Activated CD4-positive, alpha-beta memory T cell treated with anti-CD3 and anti-CD28 coated beads for 36 hours (primary cell): ENCODE results near the gene CASP3. TPM values are rescaled to one million over a fixed set of nuclear protein-coding genes. Genes with fewer than 3 reads are reported as not detected.
A peak's percentile ranks its signal among the peaks of the same experiment; 100 is the strongest.
"Not testable (repeated sequence)": the region's sequence is repeated elsewhere in the genome, so short reads cannot be mapped to it uniquely, and the experiment has no call there.

Experiments used
- CTCF ChIA-PET: fragments of 350-600 bp; sonication (Branson Sonifier 250); formaldehyde crosslinking; loops from one replicate; lab custom pipeline; 2021; ENCODE audit warnings: antibody characterized with exemption, inconsistent platforms; lab: Charles Lee
- POLR2A ChIA-PET: fragments of 350-600 bp; sonication (Branson Sonifier 250); formaldehyde crosslinking; loops from one replicate; lab custom pipeline; 2021; ENCODE audit warnings: antibody characterized with exemption; lab: Charles Lee
- DNase-seq: peaks from one replicate; pipeline ENCODE4 v3.0.0-alpha.2; 2020
- H3K27ac Mint-ChIP-seq: one replicate; pipeline ENCODE4 v1.8.0; 2021; ENCODE audit warnings: mixed read lengths
- H3K27me3 Mint-ChIP-seq: one replicate; pipeline ENCODE4 v1.8.0; 2021; ENCODE audit warnings: mixed read lengths
- H3K36me3 Mint-ChIP-seq: one replicate; pipeline ENCODE4 v1.8.0; 2021; ENCODE audit warnings: mixed read lengths
- H3K4me1 Mint-ChIP-seq: one replicate; pipeline ENCODE4 v1.8.0; 2021; ENCODE audit warnings: low read depth, mixed read lengths
- H3K4me3 Mint-ChIP-seq: one replicate; pipeline ENCODE4 v1.8.0; 2021; ENCODE audit warnings: mild to moderate bottlenecking, mixed read lengths
- H3K9me3 Mint-ChIP-seq: one replicate; pipeline ENCODE4 v1.8.0; 2021; ENCODE audit warnings: mixed read lengths
- intact Hi-C: fragments of 100-400 bp; cut with micrococcal nuclease; formaldehyde crosslinking; loops from one replicate; pipeline ENCODE4 v1.15.1; 2023
- total RNA-seq, 2 experiments: library from RNA; stranded (reverse); gene quantifications; one replicate each; pipeline ENCODE4 v1.2.3, GENCODE V29; 2021

CASP3 gene
- total RNA-seq, 2 experiments from 2014 or later: 54.0 to 54.4 TPM

- H3K27ac Mint-ChIP-seq, H3K27me3 Mint-ChIP-seq, intact Hi-C loops, H3K4me3 Mint-ChIP-seq, POLR2A ChIA-PET, H3K9me3 Mint-ChIP-seq, CTCF ChIA-PET, DNase-seq, H3K4me1 Mint-ChIP-seq: not testable (repeated sequence)
- peaks cover 16% of the 10 kb centered on the region for H3K36me3 Mint-ChIP-seq
These were observed 8.6 kb upstream of the CASP3 start for GRCh38 chr4:184657820-184658219.

- POLR2A ChIA-PET: no interaction called here
- H3K9me3 Mint-ChIP-seq: no peaks in the 10 kb centered on the region
- no peak overlapping the region for H3K27ac Mint-ChIP-seq
- H3K36me3 Mint-ChIP-seq: peaks cover 16% of the 10 kb centered on the region
- DNase-seq: no peak
- no peaks in the 10 kb centered on the region for H3K27me3 Mint-ChIP-seq
- H3K4me3 Mint-ChIP-seq: no peak overlapping the region
- peaks cover 2% of the 10 kb centered on the region for H3K4me1 Mint-ChIP-seq
- CTCF ChIA-PET: no interaction called here
- intact Hi-C loops: no loop called here
These were observed 7.9 kb upstream of the CASP3 start for GRCh38 chr4:184657144-184657543.

DNA sequence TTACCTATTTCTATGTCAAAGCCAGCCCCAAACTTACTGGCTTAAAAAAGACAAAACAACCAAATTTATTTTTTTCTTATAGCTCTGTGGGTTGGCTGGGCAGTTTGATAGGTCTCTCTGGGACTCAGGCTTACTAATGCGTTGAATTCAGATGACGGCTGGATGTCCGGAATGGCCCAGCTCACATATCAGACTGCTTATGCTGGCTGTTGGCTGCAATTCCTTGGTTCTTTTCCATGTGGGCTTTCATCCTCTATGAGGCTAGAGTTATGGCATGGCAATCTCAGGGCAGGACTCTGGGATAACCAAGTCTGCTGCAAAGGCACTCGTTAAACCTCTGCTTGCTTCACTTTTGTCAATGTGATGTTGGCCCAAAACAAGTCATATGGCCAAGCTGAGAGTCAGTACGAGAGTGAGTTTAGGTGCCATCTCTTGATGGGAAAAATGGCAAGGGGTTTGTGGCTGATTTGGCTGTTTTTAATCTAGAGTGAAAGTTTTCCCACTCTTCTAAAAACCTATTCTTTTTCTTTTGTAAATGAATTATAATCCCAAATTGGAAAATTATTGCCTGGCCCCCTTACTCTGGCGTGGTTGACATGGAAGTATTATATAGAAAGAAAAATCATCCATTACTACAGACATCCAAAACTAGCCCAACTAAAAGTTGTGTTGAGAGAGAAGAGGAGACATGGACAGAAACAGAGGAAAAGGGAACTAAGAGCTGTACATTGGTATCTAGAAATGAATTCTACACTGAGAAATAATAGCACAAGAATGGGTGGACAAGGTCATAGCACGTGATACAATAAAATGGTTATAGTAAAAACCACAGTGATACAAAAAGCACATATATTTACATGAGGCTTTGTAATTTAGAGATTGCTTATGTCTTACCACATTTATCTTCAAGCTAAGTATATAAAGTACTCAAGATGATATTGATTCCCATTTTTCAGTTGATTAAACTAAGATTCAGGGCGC is 6.9 kb upstream of the CASP3 start:
- intact Hi-C loops: no loop called here
- Mint-ChIP-seq H3K36me3 (peaks cover 16% of the 10 kb centered on the region), H3K9me3 (no peaks in the 10 kb centered on the region), H3K27ac (no peak overlapping the region), H3K4me3 (no peak overlapping the region), H3K4me1 (peaks cover 8% of the 10 kb centered on the region), H3K27me3 (no peaks in the 10 kb centered on the region)
- DNase-seq: no peak
- CTCF ChIA-PET: no interaction called here
- POLR2A ChIA-PET: no interaction called here

- no peak for DNase-seq
- intact Hi-C loops: no loop called here
- POLR2A ChIA-PET: no interaction called here
- H3K9me3 Mint-ChIP-seq: no peaks in the 10 kb centered on the region
- no peaks in the 10 kb centered on the region for H3K27me3 Mint-ChIP-seq
- H3K36me3 Mint-ChIP-seq: peaks cover 8% of the 10 kb centered on the region
- H3K4me3 Mint-ChIP-seq: no peak overlapping the region
- peaks cover 16% of the 10 kb centered on the region for H3K4me1 Mint-ChIP-seq
- CTCF ChIA-PET: no interaction called here
- H3K27ac Mint-ChIP-seq: no peak overlapping the region
These were observed 4.4 kb upstream of the CASP3 start for GRCh38 chr4:184653650-184654049.

DNA sequence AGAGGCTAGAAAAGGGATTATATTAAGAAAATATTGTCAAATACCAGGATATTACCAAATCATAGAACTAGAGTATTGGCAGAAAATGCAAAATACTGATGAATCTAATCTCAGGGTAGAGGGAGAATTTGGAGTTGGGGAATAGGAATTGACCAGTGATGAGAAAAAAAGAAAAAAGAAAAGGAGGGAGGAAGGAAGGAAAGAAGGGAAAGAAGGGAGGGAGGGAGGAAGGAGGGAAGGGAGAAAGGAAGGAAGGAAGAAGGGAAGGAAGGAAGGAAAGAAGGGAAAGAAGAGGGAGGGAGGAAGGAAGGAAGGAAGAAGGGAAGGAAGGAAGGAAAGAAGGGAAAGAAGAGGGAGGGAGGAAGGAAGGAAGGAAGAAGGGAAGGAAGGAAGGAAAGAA is 3.4 kb upstream of the CASP3 start:
- POLR2A ChIA-PET, H3K27ac Mint-ChIP-seq, intact Hi-C loops, H3K4me3 Mint-ChIP-seq, CTCF ChIA-PET, H3K27me3 Mint-ChIP-seq, DNase-seq, H3K9me3 Mint-ChIP-seq: not testable (repeated sequence)
- Mint-ChIP-seq H3K36me3 (peaks cover 14% of the 10 kb centered on the region), H3K4me1 (peaks cover 22% of the 10 kb centered on the region)

DNA sequence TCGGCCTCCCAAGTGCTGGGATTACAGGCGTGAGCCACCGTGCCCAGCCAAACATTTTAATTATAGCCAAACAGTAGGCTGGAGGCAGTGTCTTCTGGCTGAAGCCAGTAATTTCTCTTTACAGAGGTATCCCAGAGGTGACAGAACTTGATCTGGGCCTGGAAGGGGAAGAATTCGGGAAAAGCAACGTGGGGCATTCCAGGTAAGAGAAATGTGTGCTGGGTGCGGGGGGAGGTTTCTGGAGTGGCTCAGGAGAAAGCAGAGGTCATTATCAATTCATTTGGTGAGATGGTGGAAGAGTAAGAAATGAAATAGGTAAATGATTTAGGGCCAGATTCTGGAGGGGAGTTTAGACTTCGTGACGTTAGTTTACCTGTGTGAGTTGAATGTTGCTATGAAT is 2.7 kb upstream of the CASP3 start:
- no peaks in the 10 kb centered on the region for H3K27me3 Mint-ChIP-seq
- intact Hi-C loops: no loop called here
- H3K4me1 Mint-ChIP-seq: peaks cover 29% of the 10 kb centered on the region
- peaks cover 16% of the 10 kb centered on the region for H3K36me3 Mint-ChIP-seq
- POLR2A ChIA-PET: no interaction called here
- CTCF ChIA-PET: no interaction called here
- H3K27ac Mint-ChIP-seq: no peak overlapping the region
- H3K9me3 Mint-ChIP-seq: no peaks in the 10 kb centered on the region
- H3K4me3 Mint-ChIP-seq: no peak overlapping the region
- no peak for DNase-seq

- H3K4me1 Mint-ChIP-seq: peaks cover 45% of the 10 kb centered on the region
- peak overlapping the region; percentile 91 for H3K4me3 Mint-ChIP-seq
- peak; percentile 48 for DNase-seq
- H3K27ac Mint-ChIP-seq: peak overlapping the region; percentile 87
- intact Hi-C loops: loop anchor here (1.0 to 5.0 kb wide), 10 partner anchors 57 to 1146 kb away; partner anchors contain the start of genes CENPU and IRF2
- CTCF ChIA-PET: interaction anchor here (0.7 to 4.4 kb wide), 8 partner anchors 11 to 386 kb away, joined by 3 to 20 read pairs (median 4); partner anchors contain the start of genes CENPU and IRF2
- H3K27me3 Mint-ChIP-seq: no peaks in the 10 kb centered on the region
- peaks cover 25% of the 10 kb centered on the region for H3K36me3 Mint-ChIP-seq
- H3K9me3 Mint-ChIP-seq: no peaks in the 10 kb centered on the region
- POLR2A ChIA-PET: interaction anchor here (0.9 to 3.5 kb wide), 11 partner anchors 55 to 746 kb away, joined by 3 to 26 read pairs (median 6); partner anchors contain the start of genes CENPU, IRF2 and LRP2BP
These were observed 966 bp upstream of the CASP3 start for GRCh38 chr4:184649971-184650855.

- Mint-ChIP-seq H3K9me3 (no peaks in the 10 kb centered on the region), H3K4me1 (peaks cover 57% of the 10 kb centered on the region), H3K36me3 (peaks cover 34% of the 10 kb centered on the region), H3K27ac (peak overlapping the region; percentile 91), H3K4me3 (peak overlapping the region; percentile 84), H3K27me3 (no peaks in the 10 kb centered on the region)
- peak; percentile 62 for DNase-seq
- intact Hi-C loops: loop anchor here (1.0 to 5.0 kb wide), 10 partner anchors 59 to 1144 kb away; partner anchors contain the start of genes CENPU and IRF2
- CTCF ChIA-PET: interaction anchor here (1.3 to 4.4 kb wide), 5 partner anchors 9 to 384 kb away, joined by 3 to 20 read pairs (median 8); partner anchors contain the start of gene CENPU
- POLR2A ChIA-PET: interaction anchor here (1.1 to 3.5 kb wide), 12 partner anchors 57 to 411 kb away, joined by 3 to 26 read pairs (median 5); partner anchors contain the start of genes ACSL1, CENPU and IRF2
These were observed 778 bp downstream of the CASP3 start for GRCh38 chr4:184648313-184649025.

GRCh38 chr4:184648054-184648312 is 1.3 kb downstream of the CASP3 start:
- CTCF ChIA-PET: interaction anchor here (1.3 to 4.4 kb wide), 5 partner anchors 73 to 384 kb away, joined by 3 to 20 read pairs (median 3); partner anchors contain the start of gene CENPU
- Mint-ChIP-seq H3K36me3 (peaks cover 34% of the 10 kb centered on the region), H3K27me3 (no peaks in the 10 kb centered on the region), H3K4me1 (peaks cover 57% of the 10 kb centered on the region), H3K4me3 (peak overlapping the region; percentile 84), H3K27ac (peak overlapping the region; percentile 91), H3K9me3 (no peaks in the 10 kb centered on the region)
- POLR2A ChIA-PET: interaction anchor here (1.2 to 3.5 kb wide), 6 partner anchors 72 to 410 kb away, joined by 3 to 26 read pairs (median 6); partner anchors contain the start of genes CENPU and IRF2
- no peak for DNase-seq
- intact Hi-C loops: loop anchor here (2.0 to 5.0 kb wide), 4 partner anchors 59 to 366 kb away; no protein-coding TSS in a partner anchor

GRCh38 chr4:184647266-184648053 is 1.8 kb downstream of the CASP3 start:
- no peak for DNase-seq
- Mint-ChIP-seq H3K36me3 (peaks cover 38% of the 10 kb centered on the region), H3K27ac (peak overlapping the region; percentile 91), H3K9me3 (no peaks in the 10 kb centered on the region), H3K4me3 (peak overlapping the region; percentile 84), H3K4me1 (peaks cover 57% of the 10 kb centered on the region), H3K27me3 (no peaks in the 10 kb centered on the region)
- intact Hi-C loops: loop anchor here (2.0 to 5.0 kb wide), 4 partner anchors 60 to 365 kb away; no protein-coding TSS in a partner anchor
- POLR2A ChIA-PET: interaction anchor here (1.0 to 3.5 kb wide), 3 partner anchors 18 to 113 kb away, joined by 3 to 26 read pairs (median 3); partner anchors contain the start of gene CENPU
- CTCF ChIA-PET: interaction anchor here (1.3 to 4.4 kb wide), 4 partner anchors 72 to 383 kb away, joined by 3 to 20 read pairs (median 10); partner anchors contain the start of gene CENPU
